ENCODE measurements around the gene GOLPH3. TPM values are rescaled to one million over a fixed set of nuclear protein-coding genes. Genes with fewer than 3 reads are reported as not detected.

GOLPH3 gene
- polyA plus RNA-seq, 1 donor from 2014 or later, result 75.8 TPM

GRCh38 chr5:32115985-32116384 lies 58.1 kb downstream of the GOLPH3 start:
- Histone ChIP-seq H2AFZ (ENCODE audit: low read depth, low read length) (no peak overlapping the region), H3K9ac (ENCODE audit: low read length) (no peak overlapping the region), H3K4me2 (ENCODE audit: low read length) (no peak overlapping the region), H3F3A (ENCODE audit: insufficient read depth, low read length, poor library complexity, severe bottlenecking) (no peaks in the 10 kb centered on the region), H4K20me1 (ENCODE audit: insufficient read depth) (no peaks in the 10 kb centered on the region), H3K36me3 (ENCODE audit: insufficient read depth, low read length) (peaks cover 4% of the 10 kb centered on the region), H3K27me3 (ENCODE audit: insufficient read depth, low read depth, low read length) (no peaks in the 10 kb centered on the region), H3K9me2 (ENCODE audit: insufficient read depth, low read length) (no peaks in the 10 kb centered on the region), H3K4me3 (ENCODE audit: low read length) (no peak overlapping the region), H3K27ac (ENCODE audit: low read length) (no peak overlapping the region), H3K9me3 (ENCODE audit: low read length) (no peaks in the 10 kb centered on the region), H3K79me2 (replicated peaks; ENCODE audit: insufficient read depth, low read length) (no peaks in the 10 kb centered on the region)
- TF ChIP-seq REST (IDR thresholded peaks at IDR 0.05; ENCODE audit: borderline replicate concordance), result no peak
- no peak for TF ChIP-seq TAF1 (IDR thresholded peaks at IDR 0.05; ENCODE audit: low read depth)
- no peak for TF ChIP-seq EZH2 (IDR thresholded peaks at IDR 0.05; ENCODE audit: borderline replicate concordance, insufficient read depth, low read length, poor library complexity, severe bottlenecking)
- TF ChIP-seq MXI1 (conservative IDR thresholded peaks at IDR 0.05; ENCODE audit: poor library complexity, severe bottlenecking), result no peak

- Histone ChIP-seq H4K20me1 (ENCODE audit: insufficient read depth) (no peaks in the 10 kb centered on the region), H2AFZ (ENCODE audit: low read depth, low read length) (no peak overlapping the region), H3F3A (ENCODE audit: insufficient read depth, low read length, poor library complexity, severe bottlenecking) (no peaks in the 10 kb centered on the region), H3K27ac (ENCODE audit: low read length) (no peak overlapping the region), H3K9me3 (ENCODE audit: low read length) (no peaks in the 10 kb centered on the region), H3K9ac (ENCODE audit: low read length) (no peak overlapping the region), H3K4me3 (ENCODE audit: low read length) (no peak overlapping the region), H3K79me2 (replicated peaks; ENCODE audit: insufficient read depth, low read length) (no peaks in the 10 kb centered on the region), H3K27me3 (ENCODE audit: insufficient read depth, low read depth, low read length) (no peaks in the 10 kb centered on the region), H3K36me3 (ENCODE audit: insufficient read depth, low read length) (peaks cover 6% of the 10 kb centered on the region), H3K9me2 (ENCODE audit: insufficient read depth, low read length) (no peaks in the 10 kb centered on the region), H3K4me2 (ENCODE audit: low read length) (no peak overlapping the region)
- TF ChIP-seq TAF1 (IDR thresholded peaks at IDR 0.05; ENCODE audit: low read depth) (no peak), EZH2 (IDR thresholded peaks at IDR 0.05; ENCODE audit: borderline replicate concordance, insufficient read depth, low read length, poor library complexity, severe bottlenecking) (no peak), REST (IDR thresholded peaks at IDR 0.05; ENCODE audit: borderline replicate concordance) (no peak), SMC3 (conservative IDR thresholded peaks at IDR 0.05; ENCODE audit: poor library complexity) (no peak), CTCF (IDR thresholded peaks at IDR 0.05; ENCODE audit: poor library complexity, severe bottlenecking) (no peak), EP300 (conservative IDR thresholded peaks at IDR 0.05; ENCODE audit: poor library complexity, severe bottlenecking) (no peak), RAD21 (conservative IDR thresholded peaks at IDR 0.05) (no peak)
Measured at GRCh38 chr5:32110111-32110696, 63.9 kb downstream of the GOLPH3 start.

Measured in neural cell (in vitro differentiated cells).